ENCODE results near the gene EXOC2. TPM values are rescaled to one million over a fixed set of nuclear protein-coding genes. Genes with fewer than 3 reads are reported as not detected.

EXOC2 gene
- total RNA-seq, 1 donor from 2014 or later = 28.5 TPM

DNA sequence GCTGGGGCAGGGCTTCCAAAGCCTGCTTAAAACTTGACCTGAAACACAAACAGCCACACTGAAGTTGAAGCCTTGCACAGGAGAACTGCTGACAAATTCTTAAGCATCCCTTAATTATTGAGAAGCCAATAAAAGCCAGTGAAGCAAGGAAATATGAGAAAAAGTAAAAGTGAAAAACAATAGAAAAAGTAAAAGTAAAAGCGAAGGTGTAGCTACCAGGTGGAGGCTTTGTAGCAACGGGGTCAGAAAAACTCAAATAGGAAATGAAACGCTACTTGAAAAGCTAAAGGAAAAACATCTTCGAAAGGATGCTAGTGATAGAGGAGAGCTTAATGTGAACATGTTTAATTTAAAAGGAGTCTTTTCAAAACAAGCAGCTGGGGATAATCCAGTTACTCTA lies 203.9 kb downstream of the EXOC2 start:
- Histone ChIP-seq H3K4me3 (no peak overlapping the region), H3K27ac (no peak overlapping the region), H3K27me3 (ENCODE audit: low read depth) (no peaks in the 10 kb centered on the region), H3K4me1 (no peaks in the 10 kb centered on the region), H3K9me3 (no peaks in the 10 kb centered on the region), H3K36me3 (peaks cover 72% of the 10 kb centered on the region)
- intact Hi-C loops (cut with DNase I) = no loop called here
- ATAC-seq (no peak), DNase-seq (no peak)
- TF ChIP-seq, protein P1, sequence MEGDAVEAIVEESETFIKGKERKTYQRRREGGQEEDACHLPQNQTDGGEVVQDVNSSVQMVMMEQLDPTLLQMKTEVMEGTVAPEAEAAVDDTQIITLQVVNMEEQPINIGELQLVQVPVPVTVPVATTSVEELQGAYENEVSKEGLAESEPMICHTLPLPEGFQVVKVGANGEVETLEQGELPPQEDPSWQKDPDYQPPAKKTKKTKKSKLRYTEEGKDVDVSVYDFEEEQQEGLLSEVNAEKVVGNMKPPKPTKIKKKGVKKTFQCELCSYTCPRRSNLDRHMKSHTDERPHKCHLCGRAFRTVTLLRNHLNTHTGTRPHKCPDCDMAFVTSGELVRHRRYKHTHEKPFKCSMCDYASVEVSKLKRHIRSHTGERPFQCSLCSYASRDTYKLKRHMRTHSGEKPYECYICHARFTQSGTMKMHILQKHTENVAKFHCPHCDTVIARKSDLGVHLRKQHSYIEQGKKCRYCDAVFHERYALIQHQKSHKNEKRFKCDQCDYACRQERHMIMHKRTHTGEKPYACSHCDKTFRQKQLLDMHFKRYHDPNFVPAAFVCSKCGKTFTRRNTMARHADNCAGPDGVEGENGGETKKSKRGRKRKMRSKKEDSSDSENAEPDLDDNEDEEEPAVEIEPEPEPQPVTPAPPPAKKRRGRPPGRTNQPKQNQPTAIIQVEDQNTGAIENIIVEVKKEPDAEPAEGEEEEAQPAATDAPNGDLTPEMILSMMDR (IDR thresholded peaks at IDR 0.05) = no peak

DNA sequence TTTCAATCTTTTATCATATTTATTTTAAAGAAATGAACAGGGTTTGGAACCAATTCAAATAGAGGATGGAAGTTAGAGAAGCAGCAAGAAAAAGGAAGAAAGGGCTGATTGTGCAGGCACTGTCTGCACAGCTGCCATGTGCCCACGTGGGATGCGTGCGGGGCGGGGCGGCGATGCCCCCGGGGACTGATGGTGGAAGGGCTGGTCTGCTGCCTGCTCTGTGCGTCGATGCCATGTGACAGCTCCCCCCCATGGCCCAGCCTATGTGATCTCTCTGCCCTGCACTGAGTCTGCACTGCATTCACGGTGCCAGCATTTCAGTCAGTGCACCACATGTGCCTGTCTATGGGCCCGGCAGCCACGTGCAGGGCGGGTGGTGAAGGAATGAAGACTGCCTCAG lies 205.0 kb downstream of the EXOC2 start:
- intact Hi-C loops (cut with DNase I) = no loop called here
- no peaks in the 10 kb centered on the region for H3K27me3 ChIP-seq (ENCODE audit: low read depth)
- no peak overlapping the region for H3K27ac ChIP-seq
- no peak overlapping the region for H3K4me3 ChIP-seq
- ATAC-seq (no peak), DNase-seq (no peak)
- H3K9me3 ChIP-seq = no peaks in the 10 kb centered on the region
- no peaks in the 10 kb centered on the region for H3K4me1 ChIP-seq
- peaks cover 64% of the 10 kb centered on the region for H3K36me3 ChIP-seq
- TF ChIP-seq, protein P1 (IDR thresholded peaks at IDR 0.05) = no peak

DNA sequence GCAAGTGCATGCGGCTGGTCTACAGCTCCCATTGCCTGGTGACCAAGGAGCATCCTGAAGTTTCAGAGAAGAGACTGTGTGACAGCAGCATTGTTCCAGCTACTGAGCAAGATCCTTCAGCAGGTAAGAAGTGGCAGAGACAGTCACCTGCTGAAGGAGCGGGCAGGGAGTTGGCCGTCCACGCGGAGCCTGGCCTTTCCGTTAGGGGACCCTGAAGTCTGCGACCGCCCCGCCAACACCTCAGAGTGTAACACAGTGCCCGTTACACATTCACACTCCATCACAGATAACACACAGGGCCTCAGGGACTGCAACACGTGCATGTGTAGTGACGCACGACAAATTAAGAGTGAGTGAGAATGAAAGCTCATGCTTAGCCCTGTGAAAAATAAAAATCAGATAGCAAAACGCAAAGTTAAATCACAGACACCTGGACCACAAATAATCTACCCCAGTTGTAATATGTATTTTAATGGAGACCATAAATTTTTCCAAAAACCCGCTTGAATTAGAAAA lies 207.2 kb downstream of the EXOC2 start:
- no peak for DNase-seq
- ATAC-seq = no peak
- H3K27ac ChIP-seq = no peak overlapping the region
- H3K4me3 ChIP-seq = no peak overlapping the region
- intact Hi-C loops (cut with DNase I) = no loop called here
- no peaks in the 10 kb centered on the region for H3K4me1 ChIP-seq
- H3K27me3 ChIP-seq (ENCODE audit: low read depth) = no peaks in the 10 kb centered on the region
- TF ChIP-seq, protein P1 (IDR thresholded peaks at IDR 0.05) = no peak
- H3K36me3 ChIP-seq = peaks cover 59% of the 10 kb centered on the region
- no peaks in the 10 kb centered on the region for H3K9me3 ChIP-seq

DNA sequence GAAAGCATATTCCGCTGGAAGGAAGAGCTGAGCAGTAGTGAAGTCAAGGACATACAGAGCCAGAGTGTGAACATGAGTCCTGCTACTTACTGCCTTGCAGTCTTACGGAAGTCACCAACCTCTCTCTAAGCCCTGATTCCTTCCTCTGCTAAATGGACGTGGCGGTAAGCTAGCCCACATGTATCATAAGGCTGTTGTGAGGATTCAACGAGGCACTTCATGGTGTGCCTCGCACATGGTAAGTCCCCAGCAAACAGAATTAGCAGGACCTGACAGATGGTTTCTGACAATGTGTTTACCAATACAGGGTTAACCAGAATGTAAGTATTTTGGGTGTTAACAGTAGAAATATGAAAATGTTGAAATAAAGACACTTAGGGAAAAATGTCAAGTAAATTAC lies 208.2 kb downstream of the EXOC2 start:
- Histone ChIP-seq H3K4me1 (no peaks in the 10 kb centered on the region), H3K27ac (no peak overlapping the region), H3K9me3 (no peaks in the 10 kb centered on the region), H3K27me3 (ENCODE audit: low read depth) (no peaks in the 10 kb centered on the region), H3K4me3 (no peak overlapping the region), H3K36me3 (peaks cover 50% of the 10 kb centered on the region)
- ATAC-seq (no peak), DNase-seq (no peak)
- intact Hi-C loops (cut with DNase I) = no loop called here
- TF ChIP-seq, protein P1 (IDR thresholded peaks at IDR 0.05) = no peak

DNA sequence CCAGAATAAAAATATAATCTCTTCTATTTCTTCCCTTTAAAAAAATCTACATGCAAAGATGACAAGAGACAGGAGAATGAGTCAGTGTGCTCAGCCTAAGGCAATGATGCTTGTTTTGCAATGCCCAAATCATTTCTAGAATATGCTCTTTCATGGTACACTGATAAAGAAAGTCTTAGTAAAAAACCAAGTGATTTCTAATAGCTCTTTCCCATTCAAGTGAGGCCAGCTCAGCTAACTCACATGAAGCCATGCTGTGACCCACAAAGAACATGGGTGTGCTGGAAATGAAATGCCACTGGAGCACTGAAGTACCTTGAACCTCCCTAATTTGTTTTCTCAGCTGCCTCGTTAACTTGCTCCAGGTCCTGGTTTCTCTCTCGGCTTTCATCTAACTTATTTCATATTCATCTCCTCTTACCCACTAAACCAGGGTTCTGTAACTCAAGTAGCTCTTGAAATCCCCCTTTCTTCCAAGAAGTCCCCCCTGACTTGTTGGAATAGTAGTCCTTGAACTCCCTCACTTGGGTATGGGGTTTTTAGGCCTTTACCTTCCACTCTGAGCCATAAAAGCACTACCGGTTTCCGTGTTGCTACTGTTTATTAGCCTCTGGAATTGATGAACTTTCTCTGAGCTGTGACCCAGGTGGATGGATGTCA lies 208.7 kb downstream of the EXOC2 start:
- no peaks in the 10 kb centered on the region for H3K9me3 ChIP-seq
- DNase-seq (no peak), ATAC-seq (no peak)
- no peak overlapping the region for H3K27ac ChIP-seq
- intact Hi-C loops (cut with DNase I) = no loop called here
- H3K4me1 ChIP-seq = no peaks in the 10 kb centered on the region
- no peaks in the 10 kb centered on the region for H3K27me3 ChIP-seq (ENCODE audit: low read depth)
- peaks cover 44% of the 10 kb centered on the region for H3K36me3 ChIP-seq
- TF ChIP-seq, protein P1 (IDR thresholded peaks at IDR 0.05) = no peak
- H3K4me3 ChIP-seq = no peak overlapping the region

Measured in lower lobe of right lung (tissue), 2 donors.